VCaP (cell line): Measurements from ENCODE around the gene IL10.

ENCODE experiments used
- H3K27ac ChIP-seq: fragments of 450-650 bp; 2 replicates; pipeline ENCODE4 v1.5.1; 2017
- TF ChIP-seq, protein P1 (sequence below): fragments of 450-650 bp; conservative IDR thresholded peaks from 2 replicates; pipeline ENCODE4 v1.5.1; 2017; ENCODE audit warnings: mild to moderate bottlenecking, moderate library complexity

The IL10 gene

DNA sequence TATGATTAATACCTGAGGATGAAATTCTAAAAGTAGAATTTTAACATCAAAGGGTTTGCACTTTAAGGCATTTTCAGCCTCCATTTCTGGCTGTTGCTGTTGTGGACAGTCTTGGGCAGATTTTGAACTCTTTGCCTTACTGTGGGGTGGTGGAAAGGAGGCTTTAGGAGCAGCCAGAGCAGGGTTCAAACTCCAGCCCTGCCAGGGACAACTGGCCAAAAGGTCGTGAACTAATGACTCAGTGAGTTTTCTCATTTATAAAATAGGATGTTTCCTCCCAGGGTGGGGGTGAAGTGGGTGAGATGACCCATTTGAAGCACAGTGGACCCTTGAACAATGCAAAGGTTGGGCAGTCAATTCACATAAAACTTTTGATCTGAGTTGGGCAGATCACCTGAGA, 50.8 kb downstream of the IL10 start:
- TF ChIP-seq, protein P1, sequence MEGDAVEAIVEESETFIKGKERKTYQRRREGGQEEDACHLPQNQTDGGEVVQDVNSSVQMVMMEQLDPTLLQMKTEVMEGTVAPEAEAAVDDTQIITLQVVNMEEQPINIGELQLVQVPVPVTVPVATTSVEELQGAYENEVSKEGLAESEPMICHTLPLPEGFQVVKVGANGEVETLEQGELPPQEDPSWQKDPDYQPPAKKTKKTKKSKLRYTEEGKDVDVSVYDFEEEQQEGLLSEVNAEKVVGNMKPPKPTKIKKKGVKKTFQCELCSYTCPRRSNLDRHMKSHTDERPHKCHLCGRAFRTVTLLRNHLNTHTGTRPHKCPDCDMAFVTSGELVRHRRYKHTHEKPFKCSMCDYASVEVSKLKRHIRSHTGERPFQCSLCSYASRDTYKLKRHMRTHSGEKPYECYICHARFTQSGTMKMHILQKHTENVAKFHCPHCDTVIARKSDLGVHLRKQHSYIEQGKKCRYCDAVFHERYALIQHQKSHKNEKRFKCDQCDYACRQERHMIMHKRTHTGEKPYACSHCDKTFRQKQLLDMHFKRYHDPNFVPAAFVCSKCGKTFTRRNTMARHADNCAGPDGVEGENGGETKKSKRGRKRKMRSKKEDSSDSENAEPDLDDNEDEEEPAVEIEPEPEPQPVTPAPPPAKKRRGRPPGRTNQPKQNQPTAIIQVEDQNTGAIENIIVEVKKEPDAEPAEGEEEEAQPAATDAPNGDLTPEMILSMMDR = no peak
- no peak overlapping the region for H3K27ac ChIP-seq

DNA sequence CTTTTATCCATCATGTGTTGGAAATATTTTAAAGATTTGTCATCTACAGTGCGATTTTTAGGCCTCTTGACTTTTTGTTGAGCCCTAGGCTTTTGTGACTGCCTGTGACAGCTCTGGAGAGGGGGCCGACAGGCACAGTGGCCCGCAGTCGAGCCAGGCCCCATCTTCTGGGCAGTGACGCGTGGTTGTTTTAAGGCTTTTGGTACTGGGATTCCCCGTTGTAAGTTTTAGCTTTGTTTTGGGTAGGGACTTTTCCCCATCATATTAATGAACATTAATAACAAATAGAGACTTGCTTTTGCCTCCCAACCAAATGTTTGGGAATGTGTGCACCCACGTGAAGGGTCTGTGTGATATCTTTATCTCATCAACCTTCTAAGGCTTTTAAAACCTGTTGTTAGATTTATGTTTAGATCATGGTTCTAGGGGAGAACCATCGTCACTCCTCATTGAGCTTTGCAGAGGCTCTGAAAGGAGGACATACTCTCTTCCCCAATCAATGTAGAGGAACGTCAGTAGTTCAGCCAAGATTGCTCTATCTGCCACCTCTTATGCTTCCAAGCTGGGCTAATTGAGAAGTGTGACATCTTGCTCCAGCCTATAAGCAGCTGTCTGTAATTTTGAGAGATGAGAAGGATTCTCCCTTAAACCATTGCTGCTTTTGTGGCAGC, 53.0 kb downstream of the IL10 start:
- no peak overlapping the region for H3K27ac ChIP-seq
- TF ChIP-seq, protein P1 = no peak

- TF ChIP-seq, protein P1 = no peak
- H3K27ac ChIP-seq = no peak overlapping the region
These were observed 54.7 kb downstream of the IL10 start for GRCh38 chr1:206717674-206717989.
